ENCODE measurements around the gene NAPB.

NAPB gene

DNA sequence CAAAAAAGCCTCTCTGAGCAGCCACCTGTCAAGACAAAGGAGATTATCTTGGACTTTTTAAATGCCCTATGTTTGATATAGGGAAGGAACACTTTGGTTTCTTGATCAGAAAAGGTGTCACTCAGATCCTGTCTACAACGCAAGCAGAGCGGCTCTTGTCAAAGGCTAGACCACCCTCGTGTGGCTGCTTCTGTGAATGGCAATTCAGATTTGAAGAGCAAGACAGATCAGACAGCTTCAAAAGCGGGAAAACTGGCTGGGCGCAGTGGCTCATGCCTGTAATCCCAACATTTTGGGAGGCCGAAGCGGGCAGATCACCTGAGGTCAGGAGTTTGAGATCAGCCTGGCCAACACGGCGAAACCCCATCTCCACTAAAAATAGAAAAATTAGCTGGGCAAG is 80.8 kb downstream of the NAPB start:
- no peak for DNase-seq

DNA sequence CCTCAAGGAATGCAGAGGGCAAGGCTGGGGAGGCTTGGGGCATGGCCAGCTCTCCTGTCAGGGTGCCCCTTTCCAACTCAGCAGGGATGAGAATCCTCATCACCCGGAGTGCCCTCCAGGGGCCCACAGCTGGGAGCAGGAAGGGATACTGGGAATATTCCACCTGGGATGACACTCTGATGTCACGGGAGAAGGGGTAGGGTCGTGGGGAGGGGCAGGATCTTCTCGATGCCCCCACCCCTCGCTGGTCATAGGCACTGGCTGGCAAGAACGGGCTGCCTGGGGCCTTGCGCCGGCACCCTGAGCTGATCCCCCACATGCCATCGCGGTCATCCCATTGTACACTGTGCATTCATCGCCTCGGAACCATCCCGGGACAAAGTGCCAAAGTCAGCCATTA is 81.3 kb downstream of the NAPB start:
- no peak for DNase-seq

DNA sequence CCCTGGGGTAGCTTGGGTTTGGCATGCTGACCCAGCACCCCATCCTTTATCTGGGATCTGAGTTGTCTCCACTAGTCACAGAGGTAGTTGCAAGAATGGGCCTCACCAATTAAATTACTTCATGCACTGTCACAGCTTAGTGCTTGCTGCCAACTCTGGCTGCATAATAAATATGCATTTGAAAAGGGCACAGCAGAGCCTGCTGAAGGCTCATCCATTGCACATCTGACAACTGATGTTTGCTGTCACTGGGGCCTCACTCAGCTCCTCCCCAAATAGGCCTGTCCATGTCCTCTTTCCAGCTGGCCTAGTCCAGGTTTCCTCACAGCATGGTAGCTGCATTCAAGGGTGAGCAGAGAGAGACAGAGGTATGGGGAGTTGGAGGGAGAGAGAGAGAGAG is 84.0 kb downstream of the NAPB start:
- no peak for DNase-seq

DNA sequence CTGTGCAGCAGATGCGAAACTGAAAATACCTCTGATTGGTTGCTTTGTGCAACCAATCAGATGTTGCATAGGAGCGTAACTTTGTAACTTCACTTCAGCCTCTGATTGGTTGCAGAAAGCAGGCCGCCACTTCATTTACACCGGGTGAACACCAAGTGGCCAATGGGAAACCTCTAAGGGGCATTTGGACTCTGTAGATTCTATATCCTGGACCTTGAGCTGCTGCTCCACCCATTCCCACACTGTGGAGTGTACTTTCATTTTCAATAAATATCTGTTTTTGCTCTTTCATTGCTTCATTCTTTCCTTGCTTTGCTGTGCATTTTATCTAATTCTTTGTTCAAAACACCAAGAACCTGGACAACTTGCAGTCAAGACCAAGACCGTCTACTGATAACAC is 84.8 kb downstream of the NAPB start:
- no peak for DNase-seq

DNA sequence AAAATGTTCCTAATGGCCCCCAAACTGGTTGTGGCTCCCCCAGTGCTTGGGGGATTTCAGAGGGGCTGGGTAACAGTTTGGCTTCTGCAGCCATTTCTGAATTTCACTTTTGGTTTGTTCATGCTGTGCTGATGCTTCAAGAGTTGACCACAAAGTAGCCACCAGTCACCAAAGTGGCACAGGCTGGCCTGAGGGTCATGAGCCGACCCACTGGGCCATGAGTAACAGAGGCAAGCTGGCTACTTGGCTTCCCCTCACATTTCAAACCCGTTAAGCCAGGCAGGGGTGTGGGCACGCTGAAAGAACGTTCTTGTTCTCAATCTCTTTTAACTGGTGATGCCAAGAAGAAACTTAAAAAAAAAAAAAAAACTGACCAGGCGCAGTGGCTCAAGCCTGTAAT is 85.8 kb downstream of the NAPB start:
- DNase-seq = no peak

DNA sequence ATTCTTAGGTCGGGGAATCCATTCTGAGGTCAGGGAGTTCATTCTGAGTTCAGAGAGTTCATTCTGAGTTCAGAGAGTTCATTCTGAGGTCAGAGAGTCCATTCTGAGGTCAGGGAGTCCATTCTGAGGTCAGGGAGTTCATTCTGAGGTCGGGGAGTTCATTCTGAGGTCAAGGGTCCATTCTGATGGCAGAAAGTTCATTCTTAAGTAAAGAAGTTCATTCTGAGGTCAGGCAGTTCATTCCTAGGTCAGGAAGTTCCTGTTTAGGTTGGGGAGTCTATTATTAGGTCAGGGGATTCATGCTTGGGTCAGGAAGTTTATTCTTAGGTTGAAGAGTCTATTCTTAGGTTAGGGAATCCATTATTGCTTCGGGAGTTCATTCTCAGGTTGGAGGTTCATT is 87.2 kb downstream of the NAPB start:
- DNase-seq = no peak

DNA sequence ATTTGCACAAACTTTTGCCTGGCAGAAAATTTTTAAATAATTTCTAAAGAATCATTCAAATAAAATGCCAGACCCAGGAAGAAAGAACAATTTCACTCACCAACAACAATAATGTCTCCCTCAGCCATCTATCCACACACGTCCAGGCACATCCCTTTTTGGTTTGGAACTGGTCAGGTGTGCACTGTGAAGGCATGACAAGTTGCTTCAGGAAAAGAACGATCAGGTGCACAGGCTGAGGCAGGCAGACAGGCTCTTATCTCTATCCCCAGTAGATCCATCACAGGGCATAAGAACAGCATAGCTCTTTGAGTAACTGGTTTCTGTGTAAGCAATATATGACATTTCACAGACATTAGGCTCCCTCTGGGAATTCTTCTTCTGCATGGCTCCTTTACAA is 88.8 kb downstream of the NAPB start:
- no peak for DNase-seq

DNA sequence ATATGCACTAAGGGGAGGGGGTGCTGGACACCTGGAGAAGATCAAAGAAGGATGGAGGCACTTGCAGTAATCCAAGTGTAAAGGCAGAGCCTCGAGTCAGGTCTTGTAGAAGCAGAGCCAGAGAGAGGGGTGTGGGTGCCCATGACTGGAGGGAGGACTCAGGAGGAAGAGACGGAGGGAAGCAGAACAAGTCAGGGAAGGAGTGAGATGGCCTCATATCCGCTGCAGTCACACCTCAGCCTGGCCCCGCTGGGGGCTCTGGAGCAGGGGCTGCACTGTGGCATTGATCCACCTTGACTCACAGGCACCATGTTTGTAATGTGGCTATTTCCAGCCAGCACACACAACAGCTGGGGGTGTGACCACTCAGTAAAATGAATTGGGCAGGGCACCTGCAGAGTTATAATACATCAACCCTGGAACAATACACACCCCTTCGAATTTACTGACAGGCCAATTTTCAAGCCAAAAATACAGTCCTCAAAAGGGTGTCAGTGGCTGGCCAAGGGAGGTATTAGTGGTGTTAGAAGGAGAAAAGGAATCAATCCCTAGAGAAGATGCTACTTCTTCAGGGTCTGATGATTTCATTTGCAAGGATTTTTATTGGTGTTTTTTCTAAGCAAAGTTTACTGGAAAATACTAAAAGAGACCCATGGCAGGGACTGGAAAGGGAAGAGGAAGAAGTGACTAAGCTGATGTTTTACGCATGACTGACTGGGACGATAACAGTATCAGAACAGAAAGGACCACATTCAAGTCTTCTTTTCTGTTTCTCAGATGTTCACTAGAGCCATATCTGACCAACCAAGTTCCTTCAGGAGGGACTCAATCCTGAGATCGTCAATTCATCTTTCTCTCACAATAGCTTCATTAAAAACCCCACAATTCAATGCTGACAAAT is 89.6 kb downstream of the NAPB start:
- DNase-seq = no peak

DNA sequence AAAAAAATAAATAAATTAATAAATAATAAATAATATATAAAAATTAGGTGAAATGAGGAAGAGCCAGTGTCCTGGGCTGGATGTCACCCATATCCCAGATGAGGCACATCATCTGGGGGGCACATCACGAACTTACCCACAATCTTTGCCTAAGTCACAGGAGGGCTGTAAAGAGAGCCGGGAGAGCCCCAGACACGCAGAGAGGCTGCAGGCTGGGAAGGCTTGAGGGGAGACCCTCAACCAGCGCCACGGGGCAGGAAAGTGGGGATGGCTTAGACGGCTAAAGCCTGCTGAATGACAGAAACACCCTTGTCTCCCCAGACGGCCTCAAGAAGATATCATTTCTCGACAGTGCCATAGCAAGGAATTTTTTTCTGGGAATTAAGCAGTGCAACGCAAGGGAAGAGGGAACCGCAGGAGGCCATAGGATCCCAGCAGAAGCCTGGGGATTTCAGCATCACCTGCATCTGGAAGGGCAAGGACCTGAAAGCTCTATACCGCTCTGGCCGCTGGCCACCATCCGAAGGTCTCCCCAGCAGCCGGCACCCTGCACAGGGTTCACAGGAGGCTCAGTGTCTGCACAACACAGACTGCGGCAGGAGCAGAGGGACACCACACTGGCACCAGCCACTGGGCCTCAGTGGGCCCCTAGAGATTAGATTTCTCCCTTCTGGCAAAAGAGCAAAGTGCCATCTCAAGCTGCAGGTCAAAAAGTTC is 93.5 kb downstream of the NAPB start:
- DNase-seq = no peak

DNA sequence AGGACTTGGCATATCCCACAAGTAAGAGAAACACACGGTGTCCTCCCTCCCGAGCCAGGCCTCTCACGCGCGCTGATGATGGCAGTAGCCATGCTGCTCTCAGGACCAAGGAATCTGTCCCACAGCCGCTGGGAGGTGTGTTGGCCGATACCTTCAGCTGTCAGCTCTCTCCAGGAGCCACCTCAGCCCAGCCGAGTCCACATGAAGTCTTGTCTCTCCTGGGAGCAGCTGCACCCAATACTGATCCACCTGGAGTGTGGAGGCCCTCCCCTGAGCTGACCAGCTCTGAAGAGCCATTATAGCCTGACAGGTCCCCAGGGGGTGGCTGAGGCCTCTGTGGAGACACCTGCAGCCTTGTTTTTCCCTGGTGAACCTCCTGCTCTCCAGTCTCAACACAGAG is 94.5 kb downstream of the NAPB start:
- no peak for DNase-seq

DNA sequence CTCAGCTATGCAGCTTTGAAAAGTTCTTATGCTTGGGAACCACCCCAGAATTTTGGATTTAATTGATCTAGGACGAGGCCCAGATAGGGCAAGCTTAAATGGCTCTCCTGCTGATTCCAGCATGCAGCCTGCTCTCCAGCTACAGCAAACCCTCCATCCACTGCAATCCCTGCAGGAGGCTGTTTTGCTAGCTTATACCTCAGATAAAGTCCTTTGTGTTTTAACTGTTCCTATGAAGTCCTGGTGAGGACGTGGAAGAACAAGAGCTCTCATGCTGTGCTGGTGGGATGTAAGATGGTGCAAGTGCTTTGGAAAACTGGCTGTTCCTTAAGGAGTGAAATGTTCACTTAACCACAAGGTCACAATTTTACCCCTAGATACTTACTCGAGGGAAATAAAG is 96.2 kb downstream of the NAPB start:
- DNase-seq = no peak
